HepG2 (cell line): ENCODE measurements around the gene PTPN13. TPM values are rescaled to one million over a fixed set of nuclear protein-coding genes. Genes with fewer than 3 reads are reported as not detected.

Experiments
- ARID2 ChIP-seq: sonication (generic); formaldehyde crosslinking; IDR thresholded peaks from 2 replicates; pipeline ENCODE4 v1.8.1; 2022; ENCODE audit warnings: mild to moderate bottlenecking, missing genetic modification reagents, borderline replicate concordance
- ARNT2 ChIP-seq: sonication (generic); formaldehyde crosslinking; IDR thresholded peaks from 2 replicates; pipeline ENCODE4 v1.8.0; 2022; ENCODE audit warnings: mild to moderate bottlenecking, low read depth, missing genetic modification reagents, moderate library complexity
- CENPBD1 ChIP-seq: sonication (generic); formaldehyde crosslinking; IDR thresholded peaks from 2 replicates; pipeline ENCODE4 v1.8.0; 2022; ENCODE audit warnings: missing genetic modification reagents, low read depth, mild to moderate bottlenecking, borderline replicate concordance
- CHCHD3 ChIP-seq: sonication (generic); formaldehyde crosslinking; IDR thresholded peaks from 2 replicates; pipeline ENCODE4 v1.8.0; 2022; ENCODE audit warnings: mild to moderate bottlenecking, missing genetic modification reagents, moderate library complexity
- CTCF ChIP-seq: sonication (generic); formaldehyde crosslinking; IDR thresholded peaks from 2 replicates; pipeline ENCODE4 v1.5.0; 2020; ENCODE audit warnings: mild to moderate bottlenecking, missing genetic modification reagents, moderate library complexity
- FOXK1 ChIP-seq: sonication (generic); formaldehyde crosslinking; IDR thresholded peaks from 2 replicates; pipeline ENCODE4 v1.4.0; 2020; ENCODE audit warnings: low read depth, missing genetic modification reagents, borderline replicate concordance
- FOXO4 ChIP-seq: sonication (generic); formaldehyde crosslinking; conservative IDR thresholded peaks from 2 replicates; pipeline ENCODE4 v1.8.1; 2023; ENCODE audit warnings: missing genetic modification reagents
- GATAD2A ChIP-seq: IDR thresholded peaks from 2 replicates; pipeline ENCODE4 v1.6.1; 2016
- KDM5A ChIP-seq: fragments of 200-600 bp; sonication (generic); IDR thresholded peaks from 2 replicates; pipeline ENCODE4 v1.7.0; 2018; ENCODE audit warnings: antibody characterized with exemption, mild to moderate bottlenecking, low read length, borderline replicate concordance
- NFE2L1 ChIP-seq: sonication (generic); formaldehyde crosslinking; IDR thresholded peaks from 2 replicates; pipeline ENCODE4 v1.4.0; 2020; ENCODE audit warnings: missing genetic modification reagents, mild to moderate bottlenecking, borderline replicate concordance
- SMARCE1 ChIP-seq: fragments of 450-650 bp; IDR thresholded peaks from 2 replicates; pipeline ENCODE4 v1.6.1; 2017; ENCODE audit warnings: borderline replicate concordance
- SNRNP70 ChIP-seq: fragments of 200-400 bp; formaldehyde crosslinking; IDR thresholded peaks from 2 replicates; pipeline ENCODE4 v1.6.1; 2017; ENCODE audit warnings: mild to moderate bottlenecking, low read depth, low read length, moderate library complexity
- TCF7L2 ChIP-seq: IDR thresholded peaks from 2 replicates; pipeline ENCODE4 v1.6.1; 2011; ENCODE audit warnings: mild to moderate bottlenecking, low read depth, low read length, moderate library complexity
- TRIM24 ChIP-seq: sonication (generic); formaldehyde crosslinking; IDR thresholded peaks from 2 replicates; pipeline ENCODE4 v1.8.0; 2022; ENCODE audit warnings: mild to moderate bottlenecking, missing genetic modification reagents
- ZFP36L2 ChIP-seq: sonication (generic); formaldehyde crosslinking; IDR thresholded peaks from 2 replicates; pipeline ENCODE4 v1.4.0; 2020; ENCODE audit warnings: missing genetic modification reagents
- ZFP37 ChIP-seq: sonication (generic); formaldehyde crosslinking; IDR thresholded peaks from 2 replicates; pipeline ENCODE4 v1.4.0; 2020; ENCODE audit warnings: missing genetic modification reagents, borderline replicate concordance
- ZMYM4 ChIP-seq: sonication (generic); formaldehyde crosslinking; IDR thresholded peaks from 2 replicates; pipeline ENCODE4 v1.8.1; 2023; ENCODE audit warnings: mild to moderate bottlenecking, missing genetic modification reagents
- ZNF33B ChIP-seq: sonication (generic); formaldehyde crosslinking; IDR thresholded peaks from 2 replicates; pipeline ENCODE4 v1.5.1; 2020; ENCODE audit warnings: mild to moderate bottlenecking, missing genetic modification reagents
- ZNF367 ChIP-seq: sonication (generic); formaldehyde crosslinking; IDR thresholded peaks from 2 replicates; pipeline ENCODE4 v1.4.0; 2020; ENCODE audit warnings: missing genetic modification reagents, borderline replicate concordance
- ZNF605 ChIP-seq: sonication (generic); formaldehyde crosslinking; IDR thresholded peaks from 2 replicates; pipeline ENCODE4 v1.8.0; 2022; ENCODE audit warnings: mild to moderate bottlenecking, missing genetic modification reagents
- ZNF660 ChIP-seq: sonication (generic); formaldehyde crosslinking; IDR thresholded peaks from 2 replicates; pipeline ENCODE4 v1.5.1; 2020; ENCODE audit warnings: mild to moderate bottlenecking, low read depth, missing genetic modification reagents, borderline replicate concordance
- polyA plus RNA-seq, 8 experiments: library from polyadenylated mRNA; depleted of rRNA in 3 of 8; stranded (reverse) in 7 of 8; unstranded in 1 of 8; fragments of >200 nt; fragmentation: Illumina TruSeq in 4 of 8; extraction: Trizol in 4 of 8; gene quantifications; 2 replicates each; pipeline versions ENCODE4 v1.2.1 to v1.2.3, GENCODE V29; 2011 to 2016; ENCODE audit warnings: low read depth in 4 of 8, missing spikeins in 1 of 8, mixed read lengths in 1 of 8; ENCODE audit not compliant: insufficient read depth in 1 of 8
- total RNA-seq, 5 experiments: library from RNA; depleted of rRNA; stranded (reverse); fragments of >200 nt; fragmentation: Illumina TruSeq; extraction: Trizol; gene quantifications; 2 replicates each; pipeline ENCODE4 v1.2.3, GENCODE V29; 2016; ENCODE audit warnings: low read depth in 1 of 5
- TF ChIP-seq, protein P1 (sequence below): sonication (generic); formaldehyde crosslinking; IDR thresholded peaks from 2 replicates; pipeline ENCODE4 v1.4.0; 2020; ENCODE audit warnings: missing genetic modification reagents
- TF ChIP-seq, protein P2 (sequence below): sonication (generic); formaldehyde crosslinking; IDR thresholded peaks from 2 replicates; pipeline ENCODE4 v1.4.0; 2020; ENCODE audit warnings: low read depth, mild to moderate bottlenecking, missing genetic modification reagents

Gene PTPN13
- total and polyA plus RNA-seq, 2 of the 13 experiments (the other 11 are each of a cell fraction or from before 2014, with no cell fraction given), result not detected

- TF ChIP-seq, protein P1, sequence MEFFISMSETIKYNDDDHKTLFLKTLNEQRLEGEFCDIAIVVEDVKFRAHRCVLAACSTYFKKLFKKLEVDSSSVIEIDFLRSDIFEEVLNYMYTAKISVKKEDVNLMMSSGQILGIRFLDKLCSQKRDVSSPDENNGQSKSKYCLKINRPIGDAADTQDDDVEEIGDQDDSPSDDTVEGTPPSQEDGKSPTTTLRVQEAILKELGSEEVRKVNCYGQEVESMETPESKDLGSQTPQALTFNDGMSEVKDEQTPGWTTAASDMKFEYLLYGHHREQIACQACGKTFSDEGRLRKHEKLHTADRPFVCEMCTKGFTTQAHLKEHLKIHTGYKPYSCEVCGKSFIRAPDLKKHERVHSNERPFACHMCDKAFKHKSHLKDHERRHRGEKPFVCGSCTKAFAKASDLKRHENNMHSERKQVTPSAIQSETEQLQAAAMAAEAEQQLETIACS (CRISPR knock-in tag), result 0 out of 2 replicates have a peak, but pooled peaks have one; percentile 21
- TF ChIP-seq ZNF605 (CRISPR knock-in tag) (no peak), ARNT2 (CRISPR knock-in tag) (0 out of 2 replicates have a peak, but pooled peaks have one; percentile 37), ZMYM4 (CRISPR knock-in tag) (peak; percentile 72), FOXK1 (CRISPR knock-in tag) (peak; percentile 88; the same call in 1 of the 2 replicates), GATAD2A (CRISPR knock-in tag) (peak; percentile 46; the same call in 1 of the 2 replicates), CTCF (CRISPR knock-in tag) (peak; percentile 73), SMARCE1 (no peak), ZNF33B (CRISPR knock-in tag) (no peak), ZNF367 (CRISPR knock-in tag) (no peak), CENPBD1 (no peak), SNRNP70 (no peak), TRIM24 (no peak), ZFP36L2 (CRISPR knock-in tag) (no peak), TCF7L2 (no peak), NFE2L1 (CRISPR knock-in tag) (no peak), ZNF660 (CRISPR knock-in tag) (no peak), ARID2 (CRISPR knock-in tag) (no peak), KDM5A (no peak), FOXO4 (no peak), ZFP37 (CRISPR knock-in tag) (no peak), CHCHD3 (CRISPR knock-in tag) (no peak)
- TF ChIP-seq, protein P2, sequence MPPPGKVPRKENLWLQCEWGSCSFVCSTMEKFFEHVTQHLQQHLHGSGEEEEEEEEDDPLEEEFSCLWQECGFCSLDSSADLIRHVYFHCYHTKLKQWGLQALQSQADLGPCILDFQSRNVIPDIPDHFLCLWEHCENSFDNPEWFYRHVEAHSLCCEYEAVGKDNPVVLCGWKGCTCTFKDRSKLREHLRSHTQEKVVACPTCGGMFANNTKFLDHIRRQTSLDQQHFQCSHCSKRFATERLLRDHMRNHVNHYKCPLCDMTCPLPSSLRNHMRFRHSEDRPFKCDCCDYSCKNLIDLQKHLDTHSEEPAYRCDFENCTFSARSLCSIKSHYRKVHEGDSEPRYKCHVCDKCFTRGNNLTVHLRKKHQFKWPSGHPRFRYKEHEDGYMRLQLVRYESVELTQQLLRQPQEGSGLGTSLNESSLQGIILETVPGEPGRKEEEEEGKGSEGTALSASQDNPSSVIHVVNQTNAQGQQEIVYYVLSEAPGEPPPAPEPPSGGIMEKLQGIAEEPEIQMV (CRISPR knock-in tag), result 0 out of 2 replicates have a peak, but pooled peaks have one; percentile 26
Observed at GRCh38 chr4:86791126-86791525, 197.0 kb downstream of the PTPN13 start (continued).
